Activated CD8-positive, alpha-beta T cell treated with anti-CD3 and anti-CD28 coated beads, Interleukin-2, amount 10 ng/mL, durations not matched to agents 7 days and 5 days (primary cell): Measurements from ENCODE around the gene CACNA1I. TPM values are rescaled to one million over a fixed set of nuclear protein-coding genes. Genes with fewer than 3 reads are reported as not detected.

Experiments
- ATAC-seq: fragments of 150-1000 bp; cut with Tn5 transposase; one replicate; pipeline ENCODE4 v1.10.0; 2021; ENCODE audit warnings: moderate library complexity
- CTCF ChIA-PET: fragments of 350-600 bp; sonication (Branson Sonifier 250); formaldehyde crosslinking; loops from one replicate; lab custom pipeline; 2021; ENCODE audit warnings: antibody characterized with exemption; lab: Charles Lee
- POLR2A ChIA-PET: fragments of 350-600 bp; sonication (Branson Sonifier 250); formaldehyde crosslinking; loops from one replicate; lab custom pipeline; 2021; ENCODE audit warnings: antibody characterized with exemption; lab: Charles Lee
- DNase-seq: peaks from one replicate; pipeline ENCODE4 v3.0.0-alpha.2; 2020
- H3K27ac Mint-ChIP-seq: one replicate; pipeline ENCODE4 v1.8.0; 2021; ENCODE audit warnings: mild to moderate bottlenecking, mixed read lengths
- H3K27me3 Mint-ChIP-seq: one replicate; pipeline ENCODE4 v1.8.0; 2021; ENCODE audit warnings: low read depth, mixed read lengths
- H3K36me3 Mint-ChIP-seq: one replicate; pipeline ENCODE4 v1.8.0; 2021; ENCODE audit warnings: low read depth, mixed read lengths
- H3K4me1 Mint-ChIP-seq: one replicate; pipeline ENCODE4 v1.8.0; 2021; ENCODE audit warnings: low read depth, mixed read lengths
- H3K4me3 Mint-ChIP-seq: one replicate; pipeline ENCODE4 v1.8.0; 2021; ENCODE audit warnings: mild to moderate bottlenecking, mixed read lengths
- H3K9me3 Mint-ChIP-seq: one replicate; pipeline ENCODE4 v1.8.0; 2022; ENCODE audit warnings: mixed read lengths; ENCODE audit not compliant: insufficient read depth
- total RNA-seq, 2 experiments: library from RNA; stranded (reverse); gene quantifications; one replicate each; pipeline ENCODE4 v1.2.3, GENCODE V29; 2021

CACNA1I gene
- total RNA-seq, 2 experiments from 2014 or later = 0.60 to 0.74 TPM

DNA sequence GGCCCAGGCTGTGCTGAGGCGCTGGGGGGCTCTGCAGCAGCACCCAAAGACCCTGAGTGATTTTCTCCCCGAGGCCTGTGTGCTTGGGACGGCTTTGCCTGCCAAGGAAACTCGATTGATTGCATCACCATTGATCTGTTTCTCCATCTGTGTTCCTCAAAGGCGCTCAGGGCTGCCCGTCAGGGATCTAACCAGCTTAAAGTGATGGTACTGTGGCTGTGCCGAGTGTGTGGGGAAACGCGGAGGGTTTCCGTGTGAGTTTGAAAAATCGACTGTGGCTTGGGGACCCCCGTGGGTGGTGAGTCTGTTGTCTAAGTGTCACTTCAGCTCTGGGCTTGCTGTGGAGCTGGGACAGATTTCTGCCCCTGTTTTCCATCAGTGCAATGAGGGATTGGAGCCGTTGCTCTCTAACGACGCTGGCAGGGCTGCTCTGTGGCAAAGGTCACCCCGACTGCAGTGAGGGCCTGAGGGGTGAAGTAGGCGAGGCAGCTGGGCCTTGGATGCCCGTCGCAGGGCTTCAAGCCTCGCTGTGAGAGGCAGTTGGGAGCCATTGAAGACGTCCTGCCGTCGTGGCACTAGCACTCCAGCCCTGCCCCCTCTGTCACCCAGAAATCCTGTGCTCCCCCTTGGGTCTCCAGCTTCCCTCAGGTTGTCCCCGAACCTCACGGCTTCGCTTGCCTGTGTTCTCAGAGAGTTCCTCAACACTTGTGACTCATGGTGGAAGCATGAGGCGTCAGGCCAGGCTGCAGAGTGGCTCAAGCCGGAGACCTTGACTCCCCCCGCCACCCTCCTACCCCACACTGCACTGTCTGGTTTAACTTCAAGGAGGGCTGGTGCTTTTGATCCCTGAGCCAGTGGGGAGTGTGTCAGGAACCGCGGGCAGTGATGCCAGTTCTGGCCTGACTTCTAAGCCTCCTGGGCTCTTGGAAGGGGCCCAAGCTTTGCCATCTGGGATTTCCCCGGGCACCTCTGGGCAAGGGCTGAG lies 21.8 kb downstream of the CACNA1I start:
- H3K36me3 Mint-ChIP-seq = no peaks in the 10 kb centered on the region
- H3K27me3 Mint-ChIP-seq = peaks cover 19% of the 10 kb centered on the region
- H3K4me1 Mint-ChIP-seq = peaks cover 2% of the 10 kb centered on the region
- DNase-seq = no peak
- H3K4me3 Mint-ChIP-seq = no peak overlapping the region
- POLR2A ChIA-PET = no interaction called here
- CTCF ChIA-PET = no interaction called here
- no peak overlapping the region for H3K27ac Mint-ChIP-seq
- H3K9me3 Mint-ChIP-seq = no peaks in the 10 kb centered on the region
- ATAC-seq = no peak

GRCh38 chr22:39593066-39593930 lies 22.7 kb downstream of the CACNA1I start:
- no peaks in the 10 kb centered on the region for H3K9me3 Mint-ChIP-seq
- H3K36me3 Mint-ChIP-seq = no peaks in the 10 kb centered on the region
- H3K4me1 Mint-ChIP-seq = peaks cover 7% of the 10 kb centered on the region
- no peak overlapping the region for H3K4me3 Mint-ChIP-seq
- ChIA-PET CTCF (no interaction called here), POLR2A (no interaction called here)
- H3K27ac Mint-ChIP-seq = no peak overlapping the region
- H3K27me3 Mint-ChIP-seq = peaks cover 25% of the 10 kb centered on the region
- no peak for ATAC-seq
- no peak for DNase-seq

- Mint-ChIP-seq H3K36me3 (no peaks in the 10 kb centered on the region), H3K9me3 (no peaks in the 10 kb centered on the region), H3K4me3 (no peak overlapping the region), H3K4me1 (peaks cover 11% of the 10 kb centered on the region), H3K27me3 (peaks cover 26% of the 10 kb centered on the region), H3K27ac (no peak overlapping the region)
- CTCF ChIA-PET = no interaction called here
- no peak for DNase-seq
- POLR2A ChIA-PET = interaction anchor here (0.6 kb wide), 1 partner anchor 62 kb away, joined by 3 read pairs; no protein-coding TSS in a partner anchor
- no peak for ATAC-seq
Observed at GRCh38 chr22:39593931-39594285, 23.4 kb downstream of the CACNA1I start.

DNA sequence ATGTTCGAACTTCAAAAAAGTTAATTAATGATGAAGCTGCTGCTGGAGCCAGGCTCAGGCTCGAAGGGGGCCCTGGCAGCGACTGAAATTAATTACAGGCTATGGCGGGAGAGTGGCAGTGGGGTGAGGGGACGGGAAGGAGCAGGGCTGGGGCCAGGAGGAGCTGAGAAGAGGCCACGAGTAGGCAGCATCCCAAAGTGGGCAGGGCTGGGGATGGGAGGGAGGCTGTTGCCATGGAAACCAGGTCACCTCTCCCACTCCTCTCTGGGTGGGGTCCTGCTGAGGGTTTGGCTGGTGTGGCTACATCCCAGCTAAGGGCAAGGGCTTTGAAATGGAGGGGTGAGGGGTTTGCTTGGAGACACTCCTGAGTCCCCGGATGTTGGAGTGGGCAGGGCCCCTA lies 23.9 kb downstream of the CACNA1I start:
- Mint-ChIP-seq H3K36me3 (no peaks in the 10 kb centered on the region), H3K9me3 (no peaks in the 10 kb centered on the region), H3K4me1 (peaks cover 11% of the 10 kb centered on the region), H3K4me3 (no peak overlapping the region), H3K27ac (no peak overlapping the region), H3K27me3 (peaks cover 26% of the 10 kb centered on the region)
- CTCF ChIA-PET = no interaction called here
- ATAC-seq (no peak), DNase-seq (no peak)
- POLR2A ChIA-PET = interaction anchor here (0.6 kb wide), 1 partner anchor 63 kb away, joined by 3 read pairs; no protein-coding TSS in a partner anchor

- DNase-seq (no peak), ATAC-seq (no peak)
- Mint-ChIP-seq H3K4me3 (no peak overlapping the region), H3K36me3 (no peaks in the 10 kb centered on the region), H3K4me1 (peaks cover 12% of the 10 kb centered on the region), H3K9me3 (no peaks in the 10 kb centered on the region), H3K27me3 (peaks cover 26% of the 10 kb centered on the region), H3K27ac (no peak overlapping the region)
- ChIA-PET POLR2A (no interaction called here), CTCF (no interaction called here)
Observed at GRCh38 chr22:39595622-39596172, 25.1 kb downstream of the CACNA1I start.

DNA sequence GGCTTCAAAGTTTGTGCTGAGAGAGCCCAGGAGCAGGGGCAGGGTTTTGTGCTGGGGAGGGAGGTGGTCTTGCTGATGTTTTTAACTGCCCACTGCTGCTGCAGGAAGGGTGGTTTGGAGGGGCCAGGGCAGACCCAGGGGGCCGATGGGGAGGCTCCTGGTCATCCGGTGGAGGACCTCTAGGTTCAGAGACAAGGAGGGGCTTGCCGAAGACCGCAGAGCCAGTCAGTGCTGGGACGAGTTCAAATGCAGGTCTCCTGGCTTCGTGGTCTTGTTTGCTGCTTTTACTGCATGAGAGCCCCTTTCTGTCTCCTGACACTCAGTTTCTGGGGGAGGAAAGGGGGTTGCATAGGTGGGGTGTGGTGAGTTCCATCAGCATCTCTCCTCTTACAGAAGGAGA lies 26.0 kb downstream of the CACNA1I start:
- ChIA-PET POLR2A (no interaction called here), CTCF (interaction anchor here (0.5 kb wide), 1 partner anchor 465 kb away, joined by 3 read pairs; no protein-coding TSS in a partner anchor)
- Mint-ChIP-seq H3K9me3 (no peaks in the 10 kb centered on the region), H3K27me3 (peaks cover 29% of the 10 kb centered on the region), H3K36me3 (no peaks in the 10 kb centered on the region), H3K27ac (no peak overlapping the region), H3K4me3 (no peak overlapping the region), H3K4me1 (peaks cover 21% of the 10 kb centered on the region)
- no peak for DNase-seq
- no peak for ATAC-seq

GRCh38 chr22:39597236-39597869 lies 26.8 kb downstream of the CACNA1I start:
- Mint-ChIP-seq H3K27me3 (peaks cover 29% of the 10 kb centered on the region), H3K36me3 (peaks cover 3% of the 10 kb centered on the region), H3K4me3 (no peak overlapping the region), H3K4me1 (peaks cover 26% of the 10 kb centered on the region), H3K9me3 (peaks cover 5% of the 10 kb centered on the region), H3K27ac (no peak overlapping the region)
- DNase-seq (no peak), ATAC-seq (no peak)
- ChIA-PET POLR2A (no interaction called here), CTCF (interaction anchor here (0.5 to 0.9 kb wide), 2 partner anchors 63 to 464 kb away, joined by 3 read pairs; no protein-coding TSS in a partner anchor)

GRCh38 chr22:39598017-39598965 lies 27.7 kb downstream of the CACNA1I start:
- Mint-ChIP-seq H3K4me1 (peaks cover 35% of the 10 kb centered on the region), H3K9me3 (peaks cover 10% of the 10 kb centered on the region), H3K27me3 (peaks cover 31% of the 10 kb centered on the region), H3K36me3 (peaks cover 7% of the 10 kb centered on the region), H3K27ac (no peak overlapping the region), H3K4me3 (no peak overlapping the region)
- ChIA-PET POLR2A (no interaction called here), CTCF (interaction anchor here (0.9 kb wide), 1 partner anchor 63 kb away, joined by 3 read pairs; no protein-coding TSS in a partner anchor)
- ATAC-seq = peak; percentile 69
- DNase-seq = peak; percentile 76

DNA sequence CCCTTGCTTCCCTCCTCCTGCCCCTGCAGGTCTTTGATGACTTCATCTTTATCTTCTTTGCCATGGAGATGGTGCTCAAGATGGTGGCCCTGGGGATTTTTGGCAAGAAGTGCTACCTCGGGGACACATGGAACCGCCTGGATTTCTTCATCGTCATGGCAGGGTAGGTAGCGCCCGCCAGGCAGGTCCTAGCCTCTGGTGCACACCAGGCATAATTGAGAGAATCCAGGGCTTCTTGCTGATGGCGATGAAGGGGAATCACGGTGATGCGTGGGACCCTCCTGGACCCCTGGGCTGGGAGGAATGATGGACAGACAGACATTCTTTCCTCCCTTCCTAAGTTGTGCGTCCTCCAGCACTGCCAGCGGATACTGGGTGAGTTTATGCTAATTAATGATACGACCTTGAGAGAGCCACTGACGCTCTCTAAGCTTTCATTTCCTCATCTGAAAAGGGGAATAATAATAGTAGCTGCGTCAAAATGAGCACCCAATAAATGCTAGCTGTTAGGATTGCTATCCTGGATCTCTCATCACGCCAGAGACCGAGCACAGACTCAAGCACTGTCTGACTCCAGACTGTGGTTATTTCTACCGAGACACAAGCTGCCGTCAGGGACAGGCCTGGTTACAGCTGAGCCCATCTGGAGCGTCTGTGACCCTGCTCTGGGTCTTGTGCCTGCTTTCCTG lies 30.1 kb downstream of the CACNA1I start:
- Mint-ChIP-seq H3K9me3 (peaks cover 18% of the 10 kb centered on the region), H3K4me3 (no peak overlapping the region), H3K36me3 (peaks cover 12% of the 10 kb centered on the region), H3K27me3 (peaks cover 36% of the 10 kb centered on the region), H3K27ac (no peak overlapping the region), H3K4me1 (peaks cover 35% of the 10 kb centered on the region)
- ATAC-seq = no peak
- ChIA-PET CTCF (interaction anchor here (0.7 kb wide), 1 partner anchor 424 kb away, joined by 3 read pairs; no protein-coding TSS in a partner anchor), POLR2A (no interaction called here)
- no peak for DNase-seq

DNA sequence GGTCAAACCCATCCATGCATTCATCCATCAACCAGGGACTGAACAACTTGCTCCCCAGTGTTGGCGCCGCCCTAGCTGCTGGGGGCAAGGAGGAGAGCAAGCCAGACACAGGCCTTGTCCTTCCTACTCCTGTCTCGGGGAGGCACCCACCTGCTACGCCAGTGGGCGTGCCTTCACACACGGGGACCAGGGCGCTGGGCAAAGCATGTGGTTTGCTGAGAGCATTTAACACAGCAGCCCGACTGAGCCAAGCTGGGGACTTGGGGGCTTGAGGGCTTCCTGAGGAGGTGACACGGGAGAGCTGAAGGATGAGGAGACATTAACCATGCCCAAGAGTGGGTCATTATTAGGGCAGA lies 30.6 kb downstream of the CACNA1I start:
- H3K4me1 Mint-ChIP-seq = peaks cover 35% of the 10 kb centered on the region
- POLR2A ChIA-PET = no interaction called here
- CTCF ChIA-PET = interaction anchor here (0.7 to 1.2 kb wide), 2 partner anchors 66 to 424 kb away, joined by 3 read pairs; no protein-coding TSS in a partner anchor

More for the DNA sequence above, 30.6 kb downstream of the CACNA1I start:
- DNase-seq (no peak), ATAC-seq (no peak)
- Mint-ChIP-seq H3K27me3 (peaks cover 34% of the 10 kb centered on the region), H3K36me3 (peaks cover 12% of the 10 kb centered on the region), H3K27ac (peak overlapping the region; percentile 53), H3K9me3 (peaks cover 18% of the 10 kb centered on the region), H3K4me3 (no peak overlapping the region)
